NCI-H2081 (cell line): ENCODE measurements around the gene DESI2.
"Not testable (repeated sequence)": the region's sequence is repeated elsewhere in the genome, so short reads cannot be mapped to it uniquely, and the experiment has no call there.

Source experiments
- DNase-seq, 2 experiments: peaks; one replicate each; lab custom pipeline; 2025; lab: John Stamatoyannopoulos, UW

Gene DESI2

DNA sequence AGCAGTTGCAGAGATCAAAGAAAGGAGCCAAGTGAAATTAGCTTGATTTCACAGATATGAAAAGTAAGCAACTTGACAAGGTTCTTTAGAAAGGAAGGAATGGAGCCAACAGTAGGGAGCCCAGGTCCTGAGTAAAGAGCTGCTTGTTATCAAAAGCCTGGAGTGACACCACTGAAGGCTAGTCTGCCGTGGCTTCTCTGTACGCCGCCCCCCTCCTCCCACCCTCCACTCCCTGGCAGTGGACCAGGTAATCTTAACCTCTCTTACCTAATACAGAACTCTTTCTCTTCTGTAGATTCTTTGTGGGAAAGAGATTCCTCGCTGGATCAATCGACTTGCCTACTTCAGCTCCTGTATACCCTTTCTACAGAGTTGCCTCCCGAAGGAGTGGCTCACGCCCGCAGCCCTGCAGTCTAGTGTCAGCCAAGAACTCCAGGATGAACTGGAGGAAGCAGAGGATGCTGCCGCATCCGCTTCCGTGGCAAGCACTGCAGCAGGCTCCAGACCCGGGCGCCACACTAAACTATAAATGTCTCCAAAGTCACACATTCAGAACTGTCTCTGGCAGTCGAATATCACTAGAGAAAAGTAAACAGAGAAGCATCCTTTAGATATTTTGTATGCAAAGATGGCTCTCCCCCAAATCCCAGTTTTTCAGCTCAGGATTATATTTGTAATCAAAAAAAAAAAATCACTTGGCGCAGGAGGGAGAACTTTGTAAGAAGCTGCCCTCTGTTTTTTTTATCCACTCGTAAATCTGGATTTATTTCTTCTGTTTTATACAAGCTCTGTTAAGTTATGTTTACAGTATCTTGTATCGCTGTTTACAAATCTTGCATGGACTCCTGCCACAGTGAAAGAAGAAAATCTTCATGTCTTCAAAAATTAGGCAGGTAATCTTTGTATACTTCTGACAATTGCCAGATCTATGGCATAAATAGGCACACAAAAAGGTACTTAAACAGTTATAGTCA is 52.6 kb downstream of the DESI2 start:
- DNase-seq, result no peak

DNA sequence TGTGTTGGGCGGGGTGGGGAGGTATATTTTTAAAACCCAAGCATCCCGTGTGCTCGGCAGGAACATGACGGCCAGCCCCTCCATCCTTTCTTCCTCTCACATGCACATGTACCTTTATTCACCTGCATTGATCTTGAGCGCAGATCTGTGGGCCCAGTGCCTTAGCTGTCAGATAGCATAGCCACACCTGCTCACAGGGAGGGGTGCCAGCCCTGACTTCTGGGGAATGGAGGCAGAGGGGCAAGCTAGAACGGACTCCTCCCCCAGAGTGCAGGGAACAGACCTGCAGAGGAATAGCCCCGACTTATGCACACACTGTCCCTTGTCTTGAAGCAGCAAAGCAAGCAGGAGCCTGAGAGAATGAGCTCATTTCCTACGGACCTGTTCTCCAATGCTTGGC is 56.1 kb downstream of the DESI2 start:
- no peak for DNase-seq

DNA sequence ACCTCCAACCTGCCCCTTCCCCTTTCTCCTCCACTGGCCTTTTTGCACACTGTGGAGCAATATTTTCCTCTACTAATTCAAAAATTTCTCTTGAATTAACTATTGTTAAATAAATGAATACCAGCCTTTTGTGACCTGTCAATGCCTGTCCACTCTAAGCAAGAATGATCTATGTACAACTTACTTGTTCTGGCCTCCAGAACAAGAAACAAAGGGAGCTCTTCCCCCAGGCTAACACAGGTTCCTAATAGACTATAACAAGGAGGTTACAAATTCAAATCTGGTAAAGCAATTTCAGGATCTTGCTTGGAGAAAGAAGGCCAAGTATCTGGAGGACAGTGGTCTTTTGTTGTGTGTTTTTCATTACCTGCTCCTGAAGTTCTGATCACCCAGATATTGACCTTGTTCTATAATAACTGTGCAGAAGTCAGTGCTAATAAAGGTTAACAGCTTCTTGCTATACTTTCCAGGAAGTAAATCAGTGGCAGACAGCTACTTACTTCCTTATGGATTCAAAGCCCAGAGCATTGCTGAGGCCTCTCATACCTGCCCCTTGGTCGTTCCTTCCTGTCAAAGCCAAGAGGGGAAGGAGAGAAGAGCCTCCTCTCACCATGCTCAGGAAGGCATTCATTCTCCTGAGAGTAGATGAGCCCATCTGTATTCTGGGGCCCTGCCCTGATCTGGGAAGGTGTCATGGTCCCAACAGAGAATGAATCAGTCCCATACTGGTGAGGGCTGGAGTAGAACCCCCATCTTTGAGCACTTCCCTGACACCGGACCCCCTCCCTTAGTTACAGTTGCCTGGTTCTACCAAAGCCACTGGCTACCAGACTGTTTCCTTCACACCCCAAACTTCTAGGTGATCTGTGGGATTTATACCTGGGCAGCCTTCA is 56.8 kb downstream of the DESI2 start:
- DNase-seq, result no peak

DNA sequence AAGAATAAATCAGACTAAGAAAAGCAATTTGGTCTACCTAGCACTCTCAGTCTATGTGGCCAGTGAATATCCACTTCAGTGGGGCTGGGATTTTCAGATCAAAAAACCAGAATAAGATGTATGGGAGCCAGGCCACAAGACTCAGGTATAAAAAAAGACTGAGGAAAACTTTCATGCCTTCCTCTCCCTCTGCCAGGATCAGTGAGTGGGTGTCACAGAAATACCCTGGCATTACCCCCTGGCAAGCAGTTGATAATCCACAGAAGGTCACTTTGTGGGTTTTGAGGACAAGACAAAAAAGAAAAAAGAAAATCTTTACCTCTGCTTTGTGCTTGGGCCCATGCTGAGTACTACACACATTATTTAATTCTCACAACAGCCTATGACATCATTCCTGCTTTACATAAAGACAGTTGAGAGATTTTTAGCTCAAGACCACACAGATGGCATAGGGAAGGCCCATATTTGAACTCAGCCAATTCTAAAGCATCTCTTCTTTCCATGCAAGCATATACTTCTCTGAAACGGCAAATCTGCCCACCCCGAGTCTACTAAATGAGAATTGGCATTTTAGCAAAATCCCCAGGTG is 57.6 kb downstream of the DESI2 start:
- no peak for DNase-seq

DNA sequence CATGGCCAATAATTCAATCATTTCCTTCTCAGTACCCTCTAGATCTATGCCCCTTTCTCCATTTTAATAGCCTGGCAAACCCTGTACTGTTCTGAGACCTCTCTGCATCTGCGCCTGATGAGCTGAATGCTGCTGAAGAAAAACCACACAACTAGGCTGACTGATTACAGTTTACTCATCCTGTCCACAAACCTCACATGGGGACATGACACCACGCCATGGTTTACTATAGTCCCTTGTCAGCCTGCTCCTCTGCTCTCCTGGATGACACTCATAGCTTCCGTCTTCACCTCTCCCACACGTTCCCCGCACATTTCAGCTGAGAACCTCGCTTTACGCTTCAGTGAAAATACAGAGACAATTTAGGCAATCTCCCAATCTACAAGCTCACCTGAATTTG is 59.7 kb downstream of the DESI2 start:
- no peak for DNase-seq

DNA sequence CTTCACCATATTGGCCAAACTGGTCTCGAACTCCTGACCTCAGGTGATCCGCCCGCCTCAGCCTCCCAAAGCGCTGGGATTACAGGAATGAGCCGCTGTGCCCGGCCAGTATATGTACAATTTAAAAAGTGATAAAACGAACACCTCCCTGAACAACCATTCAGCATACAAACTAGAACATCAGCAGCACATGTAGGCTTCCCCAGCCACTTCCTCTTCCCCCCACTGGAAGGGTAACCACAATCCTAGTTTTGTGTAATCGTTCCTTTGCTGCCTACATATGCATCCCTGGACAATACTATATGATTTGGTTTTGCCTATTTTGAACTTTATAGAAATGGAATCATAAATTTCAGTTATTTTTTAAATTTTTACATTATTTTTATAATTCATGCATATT is 60.4 kb downstream of the DESI2 start:
- DNase-seq, result no peak

DNA sequence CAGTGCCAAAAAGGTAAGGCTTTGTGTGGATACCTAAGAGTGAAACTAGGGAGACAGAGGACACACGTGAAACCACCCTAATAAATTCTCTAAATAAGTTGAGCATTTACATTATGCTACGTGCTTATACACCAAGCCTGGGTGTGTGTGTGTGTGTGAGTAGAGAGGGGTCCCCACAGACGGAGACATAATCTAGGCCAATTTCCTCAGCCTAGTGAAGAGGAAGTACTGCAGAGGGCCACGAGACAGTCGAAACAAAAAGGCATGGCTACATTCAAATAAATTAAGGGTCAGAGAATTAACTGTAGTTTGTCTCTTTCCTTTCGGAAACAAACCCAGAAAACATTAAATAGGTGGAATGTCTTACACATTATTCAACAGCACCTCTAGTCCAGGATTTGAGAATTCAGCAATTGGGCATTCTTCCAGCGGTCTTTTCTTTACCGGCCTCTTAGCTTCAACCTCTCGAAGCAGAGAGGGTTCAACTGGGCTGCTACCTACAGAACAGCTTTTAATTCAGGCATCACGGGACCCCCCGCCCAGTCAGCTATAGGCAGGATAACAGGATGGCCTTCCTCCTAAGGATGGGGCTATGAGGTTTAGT is 75.0 kb downstream of the DESI2 start:
- DNase-seq, result no peak

DNA sequence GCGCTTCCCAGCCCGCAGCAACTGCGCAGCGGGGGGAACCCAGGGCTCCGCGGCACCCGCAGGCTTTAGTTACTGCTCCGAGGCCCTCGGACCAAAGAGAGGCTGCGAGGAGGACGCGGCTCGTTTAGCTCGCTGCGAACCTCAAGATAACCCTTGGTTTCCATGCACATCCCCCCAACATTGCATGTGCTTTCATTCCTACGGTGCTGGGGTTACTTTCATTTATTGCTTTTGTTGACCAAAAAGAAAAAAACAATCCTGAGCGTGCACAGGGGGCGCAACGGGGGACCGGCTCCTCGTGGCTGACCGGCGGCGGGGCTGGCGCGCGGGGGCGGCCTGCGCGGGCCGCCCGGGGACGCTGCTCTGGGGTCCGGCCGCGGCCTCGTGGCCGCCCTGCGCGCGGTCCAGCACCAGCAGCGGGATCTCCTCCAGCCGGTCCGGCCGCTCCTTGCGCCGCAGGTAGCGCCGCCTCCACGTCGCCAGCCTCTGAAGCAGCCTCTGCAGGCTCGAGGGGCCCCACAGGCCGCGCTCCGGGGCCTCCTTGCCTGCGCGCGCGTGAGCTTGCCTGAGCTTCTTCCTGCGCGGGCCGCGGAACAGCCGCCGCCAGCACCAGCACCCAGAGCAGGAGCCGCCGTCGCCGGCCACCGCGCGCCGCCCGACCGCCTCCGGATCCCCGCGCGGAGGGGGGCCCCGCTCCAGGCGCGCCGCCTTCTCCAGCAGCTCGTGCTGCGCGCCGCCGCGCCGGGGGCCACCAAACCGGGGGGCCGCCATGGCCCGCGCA is 77.4 kb downstream of the DESI2 start:
- DNase-seq, result peak in 1 of 2 experiments; percentile 9

DNA sequence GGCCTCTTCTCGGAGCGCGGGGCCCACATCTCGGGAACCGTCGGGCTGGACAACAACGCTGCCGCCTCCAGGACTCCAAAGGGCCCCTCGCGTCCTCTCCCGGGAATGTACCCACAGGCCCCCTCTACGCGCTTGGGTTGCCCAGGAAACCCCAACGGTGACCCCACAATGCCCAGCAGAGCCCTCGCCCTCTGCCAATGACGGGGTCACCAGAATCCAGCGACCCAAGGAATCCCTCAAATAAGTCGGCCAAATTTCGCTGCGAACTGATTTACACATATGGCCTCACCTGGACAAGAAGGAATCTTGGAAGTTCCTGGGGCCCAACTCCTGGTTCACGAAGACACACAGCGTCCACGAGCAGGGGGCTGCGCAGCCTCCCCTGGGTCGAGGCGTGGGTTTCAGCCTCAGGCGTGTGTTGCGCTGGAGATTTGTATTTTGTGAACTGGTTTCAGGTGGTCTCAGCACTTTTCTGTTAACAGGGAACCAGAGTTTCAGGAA is 78.1 kb downstream of the DESI2 start:
- no peak for DNase-seq

DNA sequence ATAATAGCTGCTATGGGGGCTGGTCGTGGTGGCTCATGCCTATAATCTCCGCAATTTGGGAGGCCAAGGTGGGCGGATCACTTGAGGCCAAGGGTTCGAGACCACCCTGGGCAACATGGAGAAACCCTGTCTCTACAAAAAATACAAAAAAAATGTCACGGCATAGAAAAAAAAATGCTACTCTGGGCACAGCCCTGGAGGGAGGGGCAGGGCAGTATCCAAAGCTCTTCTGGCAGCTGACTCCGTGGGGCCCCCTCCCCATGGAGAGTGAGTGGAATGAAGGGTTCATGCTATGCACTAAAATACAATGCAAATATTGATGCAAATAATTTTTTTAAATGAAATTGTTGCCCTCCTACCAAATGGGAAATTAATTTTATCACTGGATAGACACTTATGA is 78.7 kb downstream of the DESI2 start:
- no peak for DNase-seq

DNA sequence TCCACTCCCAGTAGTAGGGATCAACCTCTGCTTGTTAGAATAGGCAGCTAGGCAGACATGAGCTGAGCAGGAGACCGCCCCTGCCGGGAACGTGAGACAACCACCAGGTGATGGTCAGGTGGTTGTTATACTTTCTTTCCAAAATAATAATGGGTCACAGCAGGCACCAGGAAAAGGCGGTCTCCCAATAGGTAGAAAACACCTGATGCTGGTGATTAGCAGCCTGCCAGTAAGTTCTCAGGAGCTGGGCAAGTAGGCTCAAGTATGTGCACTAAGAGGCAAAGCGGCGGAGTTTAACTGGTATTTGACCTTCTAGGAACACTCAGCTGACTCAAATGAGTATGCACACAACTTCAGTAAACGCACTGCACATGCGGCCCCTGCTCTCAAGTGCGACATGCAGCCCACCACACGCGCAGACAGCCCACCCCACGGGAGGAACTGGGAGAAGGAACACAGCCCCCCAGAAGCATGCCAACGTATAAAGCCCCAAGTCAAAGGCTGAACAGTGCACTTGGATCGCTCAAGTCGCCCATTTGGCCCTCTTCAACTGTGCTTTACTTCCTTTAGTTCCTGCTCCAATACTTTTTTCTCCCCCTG is 80.0 kb downstream of the DESI2 start:
- peak in 1 of 2 experiments; percentile 16 for DNase-seq

DNA sequence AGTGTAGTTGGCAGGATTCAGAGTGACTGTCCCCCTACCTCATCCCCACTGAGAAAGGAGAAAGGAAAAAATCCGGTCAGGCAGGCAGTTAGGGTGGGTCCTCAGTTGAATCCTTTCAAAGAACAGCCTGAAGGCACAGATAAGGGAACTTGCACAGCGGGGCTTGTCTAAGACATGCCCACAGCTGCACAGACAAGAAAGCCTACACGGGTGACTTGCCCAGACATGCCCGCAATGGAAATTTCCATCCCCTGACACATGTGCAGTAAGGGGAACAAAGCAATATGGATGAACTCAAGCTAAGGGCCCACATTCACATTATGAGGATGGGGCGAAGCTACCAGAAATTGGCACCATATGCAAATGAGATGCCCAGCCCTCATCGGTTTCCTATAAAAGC is 82.5 kb downstream of the DESI2 start:
- DNase-seq, result no peak

DNA sequence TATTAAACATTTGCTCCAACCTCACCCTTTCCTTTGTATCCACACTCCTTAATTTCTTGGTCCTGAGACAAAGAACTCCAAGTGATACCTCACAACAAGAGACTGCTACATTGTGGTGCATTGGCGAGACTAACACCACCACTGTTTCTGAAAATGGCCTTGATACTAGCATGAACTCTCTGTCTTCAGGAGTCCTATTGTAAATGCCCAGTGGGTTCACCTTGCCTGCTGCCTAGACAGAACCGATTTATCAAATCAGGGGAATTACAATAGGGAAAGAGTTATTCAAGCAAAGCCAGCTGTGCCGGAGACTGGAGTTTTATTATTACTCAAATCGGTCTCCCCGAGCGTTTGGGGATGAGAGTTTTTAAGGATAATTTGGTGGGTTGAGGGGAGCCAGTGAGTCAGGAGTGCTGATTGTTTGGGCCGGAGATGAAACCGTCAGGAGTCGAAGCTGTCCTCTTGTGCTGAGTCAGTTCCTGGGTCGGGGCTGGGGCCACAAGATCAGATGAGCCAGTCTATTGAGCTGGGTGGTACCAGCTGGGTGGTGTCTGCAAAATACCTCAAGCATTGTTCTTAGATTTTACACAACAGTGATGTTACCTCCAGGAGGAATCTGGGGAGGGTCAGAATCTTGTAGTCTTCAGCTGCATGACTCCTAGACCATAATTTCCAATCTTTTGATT is 83.1 kb downstream of the DESI2 start:
- no peak for DNase-seq

DNA sequence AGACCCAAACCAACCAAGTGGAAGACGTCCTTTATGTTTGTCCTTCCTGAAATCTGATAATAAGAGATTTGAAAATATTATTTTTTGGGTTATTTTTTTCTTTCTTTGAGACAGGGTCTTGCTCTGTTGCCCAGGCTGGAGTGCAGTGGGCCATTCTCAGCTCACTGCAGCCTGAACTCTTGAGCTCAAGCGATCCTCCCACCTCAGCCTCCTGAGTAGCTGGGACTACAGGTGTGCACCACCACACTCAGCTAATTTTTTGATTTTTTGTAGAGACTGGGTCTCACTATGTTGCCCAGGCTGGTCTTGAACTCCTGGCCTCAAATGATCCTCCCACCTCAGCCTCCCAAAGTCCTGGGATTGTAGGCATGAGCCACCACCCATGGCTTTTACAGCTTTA is 86.2 kb downstream of the DESI2 start:
- DNase-seq, result not testable (repeated sequence)

DNA sequence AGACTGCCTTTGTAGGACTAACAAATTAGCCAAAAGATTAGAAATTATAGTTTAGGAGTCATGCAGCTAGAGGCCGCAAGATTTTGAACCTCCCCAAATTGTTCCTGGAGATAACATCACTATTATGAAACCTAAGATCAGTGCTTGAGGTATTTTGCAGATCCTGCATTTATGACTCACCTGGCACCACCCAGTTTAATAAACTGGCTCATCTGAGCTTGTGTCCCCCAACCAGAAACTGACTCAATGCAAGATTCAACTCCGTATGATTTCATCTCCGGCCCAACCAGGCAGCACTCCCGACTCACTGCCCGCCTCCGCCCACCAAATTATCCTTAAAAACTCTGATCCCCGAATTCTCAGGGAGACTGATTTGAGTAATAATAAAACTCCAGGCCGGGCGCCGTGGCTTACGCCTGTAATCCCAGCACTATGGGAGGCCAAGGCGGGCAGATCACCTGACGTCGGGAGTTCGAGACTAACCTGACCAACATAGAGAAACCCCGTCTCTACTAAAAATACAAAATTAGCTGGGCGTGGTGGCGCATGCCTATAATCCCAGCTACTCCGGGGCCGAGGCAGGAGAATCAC is 87.2 kb downstream of the DESI2 start:
- not testable (repeated sequence) for DNase-seq

DNA sequence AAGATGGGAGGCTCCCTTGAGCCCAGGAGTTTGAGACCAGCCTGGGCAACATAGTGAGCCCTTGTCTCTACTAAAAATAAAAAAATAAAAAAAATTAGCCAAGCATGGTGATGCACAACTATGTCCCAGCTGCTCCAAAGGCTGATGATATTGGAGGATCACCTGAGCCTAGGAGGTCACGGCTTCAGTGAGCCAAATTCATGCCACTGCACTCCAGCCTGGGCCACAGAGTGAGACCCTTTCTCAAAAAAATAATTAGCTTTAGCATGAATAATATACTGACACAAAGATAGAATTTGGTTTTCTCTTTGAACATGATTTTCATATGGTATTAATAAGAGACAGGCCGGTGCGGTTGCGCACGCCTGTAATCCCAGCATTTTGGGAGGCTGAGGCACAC is 88.8 kb downstream of the DESI2 start:
- DNase-seq, result no peak

DNA sequence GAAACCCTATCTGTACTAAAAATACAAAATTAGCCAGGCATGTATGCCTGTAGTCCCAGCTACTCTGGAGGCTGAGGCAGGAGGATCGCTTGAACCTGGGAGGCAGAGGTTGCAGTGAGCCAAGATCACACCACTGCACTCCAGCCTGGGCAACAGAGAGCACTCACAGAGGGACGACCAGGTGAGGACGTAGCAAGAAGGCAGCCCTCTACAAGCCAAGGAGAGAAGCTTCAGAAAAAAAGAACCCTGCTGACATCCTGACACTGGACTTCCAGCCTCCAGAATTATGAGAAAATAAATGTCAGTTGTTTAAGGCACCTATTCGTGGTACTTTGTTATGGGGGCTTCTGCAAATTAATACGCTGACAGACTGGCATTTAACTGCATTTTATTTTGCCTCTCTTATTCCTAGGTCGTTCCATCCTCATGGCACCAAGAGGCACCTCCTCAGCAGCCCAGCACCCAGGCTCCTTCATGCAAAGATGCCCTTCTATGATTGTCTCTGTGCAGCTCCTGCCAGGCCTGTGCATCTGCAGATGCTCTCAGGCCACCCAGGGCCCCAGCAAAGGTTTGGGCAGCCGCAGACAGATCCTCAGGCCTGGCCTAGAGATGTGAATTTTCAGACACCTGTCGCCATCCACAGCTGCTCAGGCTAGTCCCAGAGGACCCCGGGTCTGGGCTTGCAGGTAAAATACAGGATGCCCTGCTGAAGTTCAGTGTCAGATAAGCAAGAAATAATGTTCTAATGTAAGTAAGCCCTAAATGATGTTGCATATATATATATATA is 96.5 kb downstream of the DESI2 start:
- DNase-seq, result no peak

DNA sequence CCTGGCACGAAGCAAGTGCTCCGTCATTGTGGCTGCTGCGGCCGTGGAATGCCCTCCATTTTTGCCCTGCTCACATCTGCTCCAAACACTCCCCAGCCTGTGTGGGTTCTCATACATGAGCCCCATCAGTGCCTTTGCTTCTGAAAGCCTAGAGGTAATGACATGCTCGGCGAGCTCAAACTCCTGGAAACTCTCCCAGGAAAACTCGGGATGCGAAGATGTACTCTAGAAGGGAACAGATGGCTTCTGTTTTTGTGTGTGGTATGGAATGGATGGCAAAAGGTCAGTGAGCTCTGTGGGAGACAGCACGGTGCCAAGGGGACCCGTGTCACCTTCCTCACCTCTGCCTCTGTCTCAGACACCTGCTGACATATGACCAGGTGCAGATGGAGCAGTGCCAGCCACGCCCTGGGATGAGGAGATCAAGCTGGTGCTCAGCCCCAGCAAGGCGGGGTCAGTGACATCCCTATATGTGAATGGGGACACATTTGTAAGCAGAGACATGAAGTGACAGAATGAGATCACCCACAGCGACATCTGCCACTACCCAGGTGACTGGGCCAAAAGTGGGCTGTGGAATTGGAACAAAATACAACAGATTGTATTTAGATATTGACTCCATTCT is 98.5 kb downstream of the DESI2 start:
- DNase-seq, result peak in 1 of 2 experiments; percentile 12
